GM18907 (cell line): ENCODE results near the gene SLC35F6.
A peak's percentile ranks its signal among the peaks of the same experiment; 100 is the strongest.

ENCODE experiments used
- ATAC-seq: cut with Tn5 transposase; IDR thresholded peaks from one replicate; pipeline ENCODE4 v1.9.1; 2021; ENCODE audit warnings: mild to moderate bottlenecking, moderate library complexity; ENCODE audit not compliant: unreplicated experiment

The SLC35F6 gene

GRCh38 chr2:26764078-26764887 lies at the start of gene SLC35F6:
Gene SLC35F6, plus strand, starts transcription at chr2:26764284. Its CDS starts 66 bp downstream, at chr2:26764350.
- peak; percentile 81 for ATAC-seq

- ATAC-seq, result no peak
Observed at GRCh38 chr2:26715528-26716270, 48.4 kb upstream of the SLC35F6 start.

GRCh38 chr2:26716340-26716739 lies 47.7 kb upstream of the SLC35F6 start:
- ATAC-seq, result no peak

GRCh38 chr2:26716769-26717168 lies 47.3 kb upstream of the SLC35F6 start:
- ATAC-seq, result no peak

- ATAC-seq, result no peak
Observed at GRCh38 chr2:26717362-26717761, 46.7 kb upstream of the SLC35F6 start.

- ATAC-seq, result no peak
Observed at GRCh38 chr2:26718949-26719686, 45.0 kb upstream of the SLC35F6 start.

- ATAC-seq, result no peak
Observed at GRCh38 chr2:26720322-26721114, 43.6 kb upstream of the SLC35F6 start.

GRCh38 chr2:26721115-26722032 lies 42.7 kb upstream of the SLC35F6 start:
- ATAC-seq, result no peak

- no peak for ATAC-seq
Observed at GRCh38 chr2:26722328-26722727, 41.8 kb upstream of the SLC35F6 start.

GRCh38 chr2:26722911-26723310 lies 41.2 kb upstream of the SLC35F6 start:
- no peak for ATAC-seq

- no peak for ATAC-seq
Observed at GRCh38 chr2:26723475-26723874, 40.6 kb upstream of the SLC35F6 start.

- no peak for ATAC-seq
Observed at GRCh38 chr2:26723991-26724750, 39.9 kb upstream of the SLC35F6 start.

GRCh38 chr2:26724784-26725520 lies 39.1 kb upstream of the SLC35F6 start:
- no peak for ATAC-seq

GRCh38 chr2:26725521-26725820 lies 38.6 kb upstream of the SLC35F6 start:
- no peak for ATAC-seq

- ATAC-seq, result no peak
Observed at GRCh38 chr2:26726228-26726627, 37.9 kb upstream of the SLC35F6 start.

GRCh38 chr2:26727641-26728561 lies 36.2 kb upstream of the SLC35F6 start:
- ATAC-seq, result no peak

- ATAC-seq, result no peak
Observed at GRCh38 chr2:26729311-26729710, 34.8 kb upstream of the SLC35F6 start.
